ENCODE data around the gene SSBP4.

The SSBP4 gene

DNA sequence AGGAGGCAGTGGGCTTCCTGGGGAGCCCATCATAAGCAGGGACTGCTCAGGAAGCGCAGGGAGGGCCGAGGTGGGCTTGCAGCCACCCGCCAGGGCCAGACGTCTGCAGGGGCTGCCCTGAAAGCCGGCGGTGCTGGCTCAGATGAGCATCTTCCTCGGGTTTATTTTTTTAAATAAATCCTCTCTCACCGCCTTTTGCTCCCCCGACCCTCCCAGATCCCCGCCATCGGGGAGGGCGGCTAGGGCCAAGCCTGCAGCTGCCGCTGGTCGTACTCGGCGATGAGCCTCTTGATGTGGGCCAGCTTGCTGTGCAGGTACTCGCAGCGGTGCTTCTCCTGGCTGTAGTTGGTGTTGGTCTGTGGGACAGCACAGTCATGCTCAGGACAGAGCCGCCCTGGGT lies 25.3 kb downstream of the SSBP4 start:
- DNase-seq (ENCODE audit: low spot score): no peak

DNA sequence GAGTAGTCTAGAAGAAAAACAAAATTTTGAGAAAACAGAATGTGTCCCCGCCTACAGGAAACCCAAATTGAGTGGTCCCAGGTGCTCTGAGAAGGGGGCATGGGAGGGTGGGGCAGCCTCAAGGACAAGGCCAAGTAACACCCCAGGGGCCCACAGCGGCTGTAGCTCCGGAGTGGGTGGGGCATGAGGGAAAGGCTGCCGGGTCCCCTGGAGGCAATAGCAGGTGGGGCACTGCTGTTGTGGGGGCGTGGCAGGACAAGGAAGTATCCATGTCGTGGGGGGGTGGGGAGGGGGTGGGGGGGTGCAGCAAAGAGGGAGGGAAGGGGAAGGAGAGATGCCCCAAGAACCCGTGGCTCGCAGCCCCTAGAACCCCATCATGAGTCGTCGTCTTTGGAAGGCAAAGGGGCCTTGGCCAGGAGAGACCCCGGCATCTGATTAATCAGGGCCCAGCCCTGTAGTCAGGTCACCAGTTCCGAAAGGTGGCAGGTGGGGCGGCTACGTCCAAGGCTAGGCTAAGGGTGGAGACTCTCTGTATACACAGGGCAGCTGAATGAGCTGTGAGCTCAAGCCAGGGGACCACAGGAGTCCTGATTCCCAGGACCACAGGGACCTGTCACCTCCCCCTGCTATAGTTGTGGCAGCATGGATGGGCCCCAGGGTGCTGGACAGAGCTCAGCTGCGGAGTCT lies 26.2 kb downstream of the SSBP4 start:
- no peak for DNase-seq (ENCODE audit: low spot score)

DNA sequence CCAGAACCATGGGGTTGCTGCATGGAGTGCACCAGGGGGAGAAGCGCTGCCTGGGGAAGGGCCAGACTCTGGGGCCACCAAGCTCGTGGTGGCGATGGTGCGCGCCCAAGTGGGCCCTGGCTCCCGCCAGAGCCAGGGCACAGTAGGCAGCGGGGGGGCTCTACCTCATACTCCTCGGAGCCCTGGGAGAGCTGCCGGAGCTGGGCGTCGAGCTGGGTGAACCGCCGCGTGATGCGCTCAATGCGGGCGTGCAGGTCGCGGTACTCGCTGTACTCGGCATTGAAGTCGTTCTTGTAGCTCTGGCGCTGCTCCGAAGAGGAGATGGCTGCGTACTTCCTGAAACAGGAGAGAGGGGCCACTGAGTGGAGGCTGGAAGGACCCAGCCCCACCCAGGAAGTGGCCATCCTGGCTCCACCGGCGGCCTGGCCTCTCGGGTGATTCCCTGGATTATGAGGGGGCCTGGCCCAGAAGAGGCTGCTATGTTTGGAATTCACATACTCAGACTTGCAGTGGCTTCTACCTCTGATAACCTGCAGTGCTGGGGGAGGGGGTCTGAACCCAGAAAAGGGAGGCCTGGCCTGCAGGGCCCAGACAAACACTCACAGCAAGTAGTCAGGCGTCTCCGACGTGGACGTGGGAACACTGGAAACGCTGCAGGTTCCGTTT lies 27.1 kb downstream of the SSBP4 start:
- no peak for DNase-seq (ENCODE audit: low spot score)

DNA sequence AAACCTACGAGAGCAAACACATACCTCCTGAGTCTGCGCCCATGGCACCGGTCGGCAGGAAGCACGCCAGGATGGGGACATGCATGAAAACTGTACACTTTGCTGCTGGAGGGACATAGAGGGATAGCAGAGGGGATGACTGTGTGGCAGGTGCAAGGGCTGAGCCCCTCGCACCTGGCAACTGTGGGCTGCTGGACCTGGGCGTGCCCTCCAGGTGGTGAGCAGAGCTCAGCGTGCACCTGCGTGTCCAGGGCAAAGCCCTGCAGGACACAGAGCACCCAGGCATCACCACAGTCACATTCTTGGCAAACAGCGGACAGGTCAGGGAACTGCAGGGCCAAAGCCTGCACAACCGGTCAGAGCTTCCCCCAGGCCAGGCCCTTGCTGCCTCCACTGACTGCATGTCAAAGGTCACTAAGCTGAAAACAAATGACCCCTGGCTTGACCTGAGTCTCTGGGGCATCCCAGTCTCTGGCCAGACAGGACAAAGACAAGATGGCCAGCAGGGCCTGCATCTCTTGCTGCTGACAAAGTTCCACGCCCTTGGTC lies 27.7 kb downstream of the SSBP4 start:
- no peak for DNase-seq (ENCODE audit: low spot score)

DNA sequence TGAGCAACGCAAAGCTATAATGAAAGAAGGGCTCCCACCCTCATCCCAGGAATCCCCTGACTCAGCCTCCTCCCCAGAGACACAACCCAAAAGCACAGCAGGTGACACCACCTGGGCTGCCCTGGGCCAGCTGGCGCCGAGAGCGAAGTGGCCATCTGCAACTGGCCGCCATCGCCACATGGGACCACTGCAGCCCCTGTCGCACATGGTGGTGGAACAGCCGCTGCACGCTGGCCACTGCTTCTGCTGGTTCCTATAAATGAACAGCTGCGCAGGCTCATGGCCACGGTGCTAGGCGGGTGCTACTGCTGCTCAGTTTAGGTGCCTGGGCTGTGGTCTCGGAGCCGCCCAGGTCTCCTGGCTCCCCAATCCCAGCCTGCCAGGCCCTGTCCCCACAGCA lies 30.4 kb downstream of the SSBP4 start:
- no peak for DNase-seq (ENCODE audit: low spot score)

DNA sequence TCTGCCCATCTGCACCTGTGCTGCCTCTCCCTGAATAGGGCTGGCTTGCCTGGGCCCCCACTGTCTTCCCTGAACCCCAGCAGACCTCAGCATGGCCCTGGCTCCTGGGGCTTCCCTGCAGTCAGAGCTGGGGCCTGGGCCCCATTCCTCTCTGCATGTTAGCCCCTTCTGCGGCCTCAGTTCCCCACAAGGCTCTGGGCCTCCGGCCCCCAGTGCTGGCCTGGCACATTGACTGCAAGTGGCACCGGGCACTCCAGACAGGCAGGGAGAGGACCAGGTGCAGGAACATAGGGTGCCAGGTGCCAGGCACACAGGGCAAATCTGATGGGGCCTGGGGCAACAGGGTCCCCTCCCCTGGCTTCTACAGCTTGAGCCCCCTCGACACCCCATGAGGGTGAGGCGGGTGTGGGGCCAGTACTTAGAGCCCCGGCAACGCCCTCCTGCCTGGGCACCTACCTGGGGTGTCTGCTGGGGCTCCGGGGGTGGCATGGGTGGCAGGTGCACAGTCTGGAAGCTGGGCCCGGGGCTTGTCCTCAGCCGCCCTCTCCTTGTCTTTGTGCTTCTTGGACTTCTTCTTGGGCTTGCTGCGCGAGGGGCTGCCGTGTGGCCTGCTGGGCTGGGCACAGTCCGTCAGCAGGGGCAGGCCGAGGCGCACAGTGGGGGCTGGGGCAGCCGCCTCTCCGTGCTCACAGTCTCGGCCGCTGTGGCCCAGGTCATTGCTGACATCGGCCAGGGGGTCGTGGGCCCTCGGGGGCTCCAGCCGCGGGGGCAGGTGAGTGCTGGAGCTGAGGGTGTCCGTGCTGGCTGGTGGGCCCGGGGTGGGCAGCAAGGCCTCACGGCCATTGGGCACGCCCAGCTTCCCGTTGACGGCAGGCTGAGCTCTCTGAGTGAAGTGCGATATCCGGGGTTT lies 31.1 kb downstream of the SSBP4 start:
- no peak for DNase-seq (ENCODE audit: low spot score)

DNA sequence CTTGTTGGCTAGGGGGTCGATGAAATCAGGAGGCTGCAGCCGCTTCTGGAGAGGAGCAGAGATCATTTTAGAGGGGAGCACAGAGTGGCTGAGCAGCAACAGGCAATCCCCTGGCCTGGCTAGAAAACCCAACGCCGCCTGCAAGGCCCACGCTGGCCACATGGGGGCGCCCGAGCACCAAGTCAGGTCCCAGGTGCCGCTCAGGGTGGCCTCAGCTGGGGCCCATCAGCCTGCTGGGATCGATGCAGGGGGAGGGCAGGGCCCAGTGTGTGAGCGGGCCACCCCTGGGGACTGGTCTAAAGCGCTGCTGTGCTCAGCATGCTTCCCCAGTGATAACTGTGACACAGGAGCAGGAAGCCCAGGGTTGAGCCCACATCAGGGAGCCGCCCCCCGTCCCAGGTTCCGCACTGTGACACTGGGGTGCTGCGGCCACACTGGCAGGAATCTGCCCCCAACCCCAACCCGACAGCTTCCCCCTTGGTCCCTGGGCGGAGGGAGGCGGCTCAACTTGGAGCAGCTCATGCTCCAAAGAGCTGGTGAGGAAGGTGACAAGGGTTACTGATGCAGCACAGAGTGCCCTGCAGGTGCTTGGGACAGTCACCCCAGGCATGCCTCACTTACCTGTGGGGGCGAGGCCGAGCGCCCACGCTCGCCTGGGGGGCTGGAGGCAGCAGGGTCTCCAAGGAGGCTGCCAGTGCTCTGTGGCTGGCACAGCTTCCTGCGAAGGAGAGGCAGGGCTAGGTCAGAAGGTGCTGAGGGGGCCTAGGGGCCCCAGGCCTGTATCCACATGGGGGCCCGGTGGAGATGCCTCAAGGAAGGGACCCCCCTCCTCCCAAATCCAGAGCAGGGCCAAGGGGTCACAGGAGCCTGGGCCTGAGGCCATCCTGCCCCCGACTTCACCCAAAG lies 32.0 kb downstream of the SSBP4 start:
- DNase-seq (ENCODE audit: low spot score): no peak

DNA sequence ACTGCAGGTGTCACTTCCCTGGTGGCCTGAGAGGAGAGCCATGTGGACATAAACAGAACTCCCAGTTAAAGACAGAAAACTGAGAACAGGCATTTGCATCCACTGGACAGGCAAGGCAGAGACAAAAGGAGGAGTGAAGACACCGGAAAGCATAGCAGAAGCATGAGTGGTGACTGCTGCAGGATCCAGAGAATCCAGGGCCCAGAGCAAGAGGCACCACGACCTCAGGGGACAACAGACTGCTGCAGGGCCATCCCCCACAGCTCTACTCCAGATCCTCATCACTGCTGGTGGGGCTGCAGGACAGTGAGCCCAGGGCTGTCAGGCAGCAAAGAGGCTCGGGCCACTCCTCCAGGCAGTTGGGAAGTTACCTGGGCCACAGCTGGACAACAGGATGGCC lies 33.2 kb downstream of the SSBP4 start:
- no peak for DNase-seq (ENCODE audit: low spot score)

DNA sequence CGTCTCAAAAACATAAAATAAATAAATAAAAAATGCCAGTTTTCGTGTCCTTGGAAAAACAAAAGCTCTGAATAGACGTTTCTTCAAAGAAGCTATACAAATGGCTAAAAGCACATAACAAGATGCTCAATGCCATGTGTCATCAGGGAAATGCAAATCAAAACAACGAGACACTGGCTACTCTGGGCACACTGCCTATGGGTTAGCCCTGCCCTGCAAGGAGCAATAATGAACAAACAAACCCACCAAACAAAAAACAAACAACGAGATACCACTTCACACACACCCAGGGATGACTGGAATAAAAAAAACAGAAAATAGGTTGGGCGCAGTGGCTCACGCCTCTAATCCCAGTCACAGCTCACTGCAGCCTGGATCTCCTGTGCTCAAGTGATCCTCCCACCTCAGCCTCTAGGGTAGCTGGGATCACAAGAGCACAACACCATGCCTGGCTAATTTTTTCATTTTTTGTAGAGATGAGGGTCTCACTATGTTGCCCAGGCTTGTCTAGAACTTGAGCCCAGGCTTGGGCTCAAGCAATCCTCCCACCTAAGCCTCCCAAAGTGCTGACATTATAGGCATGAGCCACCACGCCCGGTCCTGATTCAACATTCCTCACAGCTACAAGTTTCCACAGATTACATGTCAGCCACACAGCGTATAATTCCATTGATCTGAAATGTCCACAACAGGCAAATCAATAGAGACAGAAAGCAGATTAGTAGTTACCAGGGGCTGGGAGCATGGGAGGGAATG lies 34.2 kb downstream of the SSBP4 start:
- DNase-seq (ENCODE audit: low spot score): no peak

DNA sequence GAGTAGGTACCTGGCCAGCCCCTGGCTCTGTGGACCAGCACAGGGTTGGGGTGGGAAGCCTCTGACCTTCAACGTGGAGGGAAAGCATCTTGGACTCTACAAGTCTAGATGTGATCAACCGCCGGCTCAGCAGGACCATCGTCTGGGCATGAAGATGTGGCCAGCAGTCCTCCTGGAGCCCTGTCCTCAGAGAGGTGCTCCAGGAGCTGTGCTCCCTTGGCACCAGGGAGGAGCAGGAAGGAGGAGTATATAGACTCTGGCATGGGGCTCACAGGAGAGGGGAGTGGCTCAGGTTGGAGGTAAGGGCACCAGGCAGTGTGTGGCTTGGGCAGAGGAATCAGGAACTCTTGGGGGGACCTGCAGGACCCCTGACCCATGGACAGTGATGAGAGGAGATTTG lies 37.1 kb downstream of the SSBP4 start:
- no peak for DNase-seq (ENCODE audit: low spot score)

DNA sequence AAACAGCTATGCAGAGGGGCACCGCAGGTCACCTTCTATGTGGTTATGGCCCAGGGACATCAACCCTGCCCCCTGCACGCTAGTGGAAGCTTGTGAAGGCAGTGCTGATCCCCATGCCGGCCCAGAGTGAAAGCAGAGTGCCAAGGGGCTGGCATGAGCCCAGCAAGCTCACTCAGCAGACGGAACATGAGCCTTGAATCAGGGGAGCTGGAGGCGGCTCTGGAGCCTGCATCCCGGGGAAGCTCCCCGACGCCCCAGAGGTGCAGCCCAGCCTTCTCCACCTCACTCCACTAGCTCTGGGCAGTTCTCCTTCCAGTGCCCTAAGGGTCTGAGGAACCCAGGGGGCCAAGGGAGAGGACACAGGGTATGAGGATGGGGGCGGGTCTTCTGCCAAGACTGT lies 37.8 kb downstream of the SSBP4 start:
- DNase-seq (ENCODE audit: low spot score): no peak

DNA sequence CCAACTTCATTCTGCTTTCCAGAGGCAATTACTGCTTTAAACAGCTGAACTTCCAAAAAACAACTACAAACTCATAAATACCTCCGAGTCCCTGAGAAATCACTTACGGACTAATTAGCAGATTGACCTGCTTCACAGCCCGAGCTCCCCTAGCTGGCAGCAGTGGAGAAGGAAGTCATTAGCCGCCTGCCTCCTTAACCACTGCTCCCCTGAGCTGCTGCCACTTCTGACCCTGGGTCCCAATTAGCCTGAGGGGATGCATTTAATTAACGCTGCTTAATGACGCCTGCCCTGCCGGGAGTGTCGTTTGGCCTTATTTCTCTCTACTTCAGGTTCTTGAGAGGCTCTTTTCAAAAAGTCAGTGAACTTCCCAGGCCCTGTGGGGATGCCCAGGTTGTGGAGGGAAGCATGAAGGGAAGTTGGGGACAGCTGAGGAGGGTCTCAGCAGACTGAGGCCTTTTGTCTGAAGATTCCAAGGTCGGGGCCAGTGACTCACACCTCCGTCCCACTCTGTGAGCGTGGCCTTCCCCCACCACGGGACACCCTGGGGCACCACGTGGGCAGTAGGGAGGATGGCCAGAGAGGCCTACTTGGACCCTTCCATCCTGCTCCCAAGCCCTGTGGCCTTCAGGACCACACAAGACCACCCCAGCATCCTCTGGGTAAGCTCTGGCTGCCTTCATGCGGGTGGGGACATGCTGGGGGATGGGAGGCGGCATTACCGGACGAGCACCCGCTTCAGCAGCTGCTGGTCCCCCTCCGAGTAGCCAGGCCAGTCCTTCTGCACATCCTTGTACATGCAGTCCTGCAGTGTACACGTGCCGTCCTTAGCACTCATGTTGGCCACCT lies 38.5 kb downstream of the SSBP4 start:
- no peak for DNase-seq (ENCODE audit: low spot score)

DNA sequence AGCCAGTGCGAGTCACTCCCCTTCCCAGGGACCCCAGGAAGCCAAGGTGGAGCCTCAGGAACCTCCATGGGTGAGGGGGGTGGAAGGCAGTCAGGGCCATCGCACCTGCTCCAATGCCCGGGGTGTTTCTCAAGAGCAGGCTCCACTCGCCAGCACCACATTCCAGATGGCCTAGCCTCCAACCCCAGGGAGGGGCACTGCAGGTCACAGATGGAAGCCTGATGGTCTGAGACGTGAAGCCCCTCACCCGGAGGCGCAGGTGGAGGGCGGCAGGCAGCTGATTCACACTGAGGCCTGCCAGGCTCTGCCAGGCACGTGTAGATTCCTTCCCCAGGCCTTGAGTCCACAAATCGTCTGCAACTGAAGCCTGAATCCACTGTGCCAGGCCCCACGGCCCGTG lies 41.7 kb downstream of the SSBP4 start:
- no peak for DNase-seq (ENCODE audit: low spot score)

DNA sequence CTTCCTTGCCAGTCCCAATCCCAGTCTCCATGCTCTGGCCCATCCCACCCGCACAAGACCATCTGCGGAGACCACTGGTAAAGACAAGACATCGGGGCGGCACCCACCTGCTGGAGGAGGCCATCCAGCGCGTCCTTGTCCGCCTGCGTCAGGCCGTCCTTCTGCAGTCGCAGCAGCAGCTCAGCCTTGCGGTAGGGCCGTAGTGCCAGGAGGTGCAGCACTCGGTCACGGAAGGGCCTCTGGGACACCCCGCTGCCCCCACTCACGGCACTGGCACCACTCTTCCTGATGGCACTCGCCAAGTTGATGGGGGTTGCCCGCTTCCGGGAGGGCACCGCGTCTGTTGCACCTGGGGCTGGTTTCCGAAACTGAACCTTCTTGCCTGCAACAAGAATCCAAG lies 42.3 kb downstream of the SSBP4 start:
- DNase-seq (ENCODE audit: low spot score): no peak

DNA sequence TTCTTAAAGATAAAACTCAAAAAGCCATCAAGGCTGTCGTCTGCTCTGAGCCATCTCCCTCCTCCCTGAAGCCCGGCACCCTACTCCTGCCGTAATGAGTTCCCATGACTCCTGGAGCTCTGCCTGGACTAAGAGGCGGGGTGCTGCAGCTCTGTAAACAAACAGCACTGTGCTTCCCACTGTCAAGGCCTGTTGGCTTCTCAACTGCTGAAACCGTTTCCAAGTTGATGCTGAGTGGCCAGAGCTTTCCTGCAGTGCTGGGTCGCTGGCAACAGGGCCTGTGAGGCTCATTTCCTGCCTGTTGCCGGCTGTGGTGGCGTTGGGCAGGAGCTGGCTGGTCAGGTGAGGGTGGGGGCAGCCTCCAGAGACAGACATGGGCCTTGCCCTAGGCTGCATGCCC lies 45.4 kb downstream of the SSBP4 start:
- no peak for DNase-seq (ENCODE audit: low spot score)

DNA sequence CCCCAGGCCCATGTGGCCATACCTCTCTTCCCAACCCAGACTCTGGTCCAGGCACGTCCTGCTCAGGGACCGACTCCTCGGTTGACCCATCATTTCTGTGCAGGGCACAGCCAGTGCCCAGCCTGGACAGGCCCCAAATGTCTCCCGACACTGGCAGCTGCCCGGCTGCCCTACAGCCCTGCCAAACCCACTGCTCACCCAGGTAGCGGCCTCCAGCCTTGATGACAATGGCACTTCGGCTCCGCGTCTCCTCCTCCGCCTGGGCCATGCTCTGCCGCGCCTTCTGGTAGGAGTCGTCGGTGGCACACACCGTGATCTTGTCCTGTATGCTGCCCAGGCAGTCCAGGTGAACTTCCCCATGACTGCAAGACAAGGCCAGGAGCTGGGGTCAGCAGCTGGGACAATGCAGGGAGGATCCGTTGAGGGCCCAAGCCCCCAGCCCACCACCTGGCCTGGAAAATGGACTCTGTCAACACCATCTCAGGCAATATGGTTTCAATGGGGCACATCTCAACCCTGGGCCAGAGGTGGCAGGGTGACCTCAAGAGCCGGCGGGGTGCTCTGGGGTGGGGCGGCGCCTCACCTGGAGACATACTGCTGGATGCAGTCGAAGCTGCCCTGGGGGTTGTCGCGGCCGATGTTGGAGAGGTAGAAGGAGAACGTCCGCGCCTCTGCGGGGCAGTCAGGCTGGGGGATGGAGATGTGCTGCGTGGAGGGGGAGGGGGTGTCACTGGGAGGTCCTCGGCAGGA lies 46.2 kb downstream of the SSBP4 start:
- no peak for DNase-seq (ENCODE audit: low spot score)

DNA sequence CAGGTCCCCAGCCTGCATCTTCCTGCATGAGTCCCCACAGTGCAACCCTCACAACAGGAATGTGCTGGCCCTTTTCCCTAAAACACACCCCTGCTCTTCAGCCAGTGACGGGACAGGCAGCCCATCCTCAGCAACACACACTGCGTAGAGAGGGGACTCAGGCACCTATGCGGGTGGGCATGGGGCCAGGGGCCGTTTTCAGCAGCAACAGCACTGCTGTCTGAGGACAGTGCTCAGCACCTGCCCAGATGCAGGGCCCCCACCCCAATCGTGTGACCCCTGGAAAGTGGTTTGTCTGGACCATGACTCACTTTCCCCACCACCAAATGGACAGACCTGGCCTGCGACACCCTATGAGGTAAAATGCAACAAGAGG lies 46.8 kb downstream of the SSBP4 start:
- DNase-seq (ENCODE audit: low spot score): no peak

DNA sequence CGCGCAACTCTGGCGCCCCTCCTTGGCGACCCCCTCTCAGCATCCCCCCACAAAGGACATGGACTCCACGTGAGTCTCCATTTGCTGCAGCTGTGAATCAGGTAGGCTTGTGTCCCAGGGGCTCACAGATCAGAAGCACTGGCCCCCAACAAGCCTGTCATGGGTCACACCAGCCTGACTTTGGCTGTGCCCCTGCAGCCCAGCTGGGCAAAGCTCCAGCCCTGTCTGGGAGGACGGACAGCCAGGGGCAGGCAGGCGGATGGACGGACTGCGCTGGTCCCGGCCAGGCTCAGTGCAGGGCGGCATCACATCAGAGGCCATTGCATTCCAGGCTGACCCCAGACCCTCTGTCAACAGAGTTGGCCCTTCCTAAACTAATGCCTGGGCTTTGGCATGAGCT lies 47.2 kb downstream of the SSBP4 start:
- DNase-seq (ENCODE audit: low spot score): no peak

DNA sequence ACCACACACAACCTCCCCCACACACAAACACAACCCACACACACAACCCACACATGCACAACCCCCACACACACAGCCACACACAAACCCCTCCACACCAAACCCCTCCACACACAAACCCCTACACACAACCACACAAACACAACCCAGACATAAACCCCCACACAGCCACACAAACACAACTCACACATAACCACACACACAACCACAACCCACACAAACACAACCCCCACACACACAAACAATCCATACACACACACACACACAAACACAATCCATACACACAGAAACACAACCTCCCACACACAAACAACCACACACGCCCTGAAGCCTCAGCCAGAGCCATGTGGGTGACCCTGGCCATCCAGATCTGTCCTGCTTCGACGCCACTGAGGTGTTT lies 48.8 kb downstream of the SSBP4 start:
- no peak for DNase-seq (ENCODE audit: low spot score)
